GM18505 (cell line): ENCODE data around the gene FARP1.

ENCODE experiments used
- ATAC-seq: cut with Tn5 transposase; IDR thresholded peaks from one replicate; pipeline ENCODE4 v1.9.1; 2021; ENCODE audit not compliant: unreplicated experiment
- POLR2A ChIP-seq: IDR thresholded peaks from 4 replicates; pipeline ENCODE4 v1.6.1; 2011; ENCODE audit warnings: borderline replicate concordance; ENCODE audit not compliant: insufficient read depth, insufficient read length; ENCODE audit errors: extremely low read depth

FARP1 gene

DNA sequence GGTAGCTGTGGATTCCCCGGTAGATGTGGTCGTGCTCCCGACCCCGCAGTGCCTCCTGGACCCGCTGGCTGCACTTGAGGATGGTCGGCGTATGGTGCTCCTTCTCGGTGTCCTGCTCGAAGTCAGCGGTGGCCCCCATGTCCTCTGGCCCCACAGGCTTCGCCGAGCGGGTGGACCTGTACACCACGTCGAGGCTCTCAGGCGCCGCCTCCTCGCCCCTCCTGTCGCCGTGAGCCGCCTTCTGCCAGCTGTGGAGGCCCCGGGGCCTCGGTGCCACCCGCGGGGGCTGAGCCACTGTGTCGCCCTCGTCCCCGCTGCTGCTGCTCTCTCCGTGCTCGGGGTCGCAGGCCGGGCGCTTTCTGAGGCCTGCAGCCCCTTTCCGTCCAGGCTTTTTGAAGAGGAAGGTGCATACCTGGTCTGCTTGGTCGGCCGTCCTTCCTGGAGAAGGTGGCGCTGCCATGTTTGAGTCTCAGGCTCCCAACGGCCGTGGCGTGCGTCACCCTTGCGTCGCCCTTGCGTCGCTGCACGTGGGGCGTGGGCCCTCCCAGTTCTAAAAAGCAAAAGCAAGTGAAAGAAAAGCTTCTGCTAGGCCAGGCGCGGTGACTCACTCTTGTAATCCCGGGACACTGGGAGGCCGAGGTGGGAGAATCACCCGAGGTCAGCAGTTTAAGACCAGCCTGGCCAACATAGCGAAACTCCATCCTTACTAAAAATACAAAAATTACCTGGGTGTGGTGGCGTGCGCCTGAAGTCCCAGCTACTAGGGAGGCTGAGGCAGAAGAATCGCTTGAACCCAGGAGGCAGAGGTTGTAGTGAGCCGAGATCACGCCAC is 34.1 kb downstream of the FARP1 start, which contains the start of gene RNF113B:
TSS of gene RNF113B (minus strand) at position 493 of the 832 bp plus-strand sequence. CDS start at position 460, 33 bp downstream.
- ATAC-seq, result no peak

DNA sequence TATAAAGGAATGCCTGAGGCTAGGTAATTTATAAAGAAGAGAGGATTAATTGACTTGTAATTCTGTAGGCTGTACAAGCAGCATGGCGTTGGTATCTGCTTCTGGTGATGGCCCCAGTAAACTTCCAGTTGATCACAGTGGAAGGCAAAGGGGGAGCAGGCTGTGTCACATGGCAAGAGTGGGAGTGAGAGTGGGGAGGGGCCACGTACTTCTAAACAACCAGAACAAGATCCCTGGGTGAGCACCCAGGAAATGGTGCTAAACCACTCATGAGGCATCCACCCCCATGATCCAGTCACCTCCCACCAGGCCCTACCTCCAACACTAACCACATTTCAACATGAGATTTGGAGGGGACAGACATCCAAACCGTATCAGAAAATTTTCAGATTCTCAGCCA is 37.2 kb downstream of the FARP1 start:
- TF ChIP-seq POLR2A, result no peak
- ATAC-seq, result no peak

More for the DNA sequence above, 34.1 kb downstream of the FARP1 start, which contains the start of gene RNF113B:
- no peak for TF ChIP-seq POLR2A

DNA sequence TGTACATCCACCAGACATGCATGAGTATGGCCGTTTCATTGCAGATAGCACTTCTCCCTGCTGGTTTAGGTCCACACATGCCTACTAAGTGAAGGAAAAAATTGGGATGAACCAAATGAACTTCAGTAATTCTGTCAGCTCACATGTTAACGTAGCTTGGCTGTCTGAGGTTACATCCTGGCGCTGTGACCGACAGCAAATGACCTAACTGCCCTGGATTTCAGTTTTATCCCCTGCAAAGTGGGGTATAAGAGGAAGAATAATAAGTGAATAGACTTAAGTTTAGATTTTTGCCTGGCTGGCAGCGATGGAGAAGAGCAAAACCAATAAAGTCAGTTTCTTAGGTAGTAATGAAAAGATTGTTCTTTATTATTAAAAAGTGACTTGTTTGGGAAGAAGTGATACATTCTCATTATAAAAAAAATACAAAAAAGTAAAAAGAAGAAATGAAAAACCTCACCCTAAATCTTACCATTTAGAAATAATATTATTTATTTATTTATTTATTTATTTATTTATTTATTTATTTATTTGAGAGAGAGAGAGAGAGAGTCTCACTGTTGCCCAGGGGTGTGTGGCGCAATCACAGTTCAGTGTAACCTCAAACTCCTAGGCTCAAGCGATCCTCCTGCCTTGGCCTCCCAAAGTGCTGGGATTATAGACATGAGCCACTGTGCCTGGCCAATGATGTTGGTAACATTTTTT is 38.4 kb downstream of the FARP1 start:
- ATAC-seq, result no peak
- no peak for TF ChIP-seq POLR2A

DNA sequence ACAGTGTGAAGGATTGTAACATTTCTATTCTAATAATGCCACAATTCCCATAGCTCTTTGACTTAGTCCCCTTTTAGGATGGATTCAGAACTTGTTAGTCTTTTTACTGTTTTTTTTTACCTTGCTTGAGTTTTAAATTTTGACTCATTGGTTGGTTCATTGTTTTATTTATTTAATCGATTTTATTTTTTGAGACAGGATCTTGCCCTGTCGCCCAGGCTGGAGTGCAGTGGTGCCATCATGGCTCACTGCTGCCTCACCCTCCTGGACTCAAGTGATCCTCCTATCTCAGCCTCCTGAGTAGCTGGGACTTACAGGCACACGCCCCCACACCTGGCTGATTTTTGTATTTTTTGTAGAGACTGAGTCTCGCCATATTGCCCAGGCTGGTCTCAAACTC is 39.3 kb downstream of the FARP1 start:
- TF ChIP-seq POLR2A, result no peak
- no peak for ATAC-seq

DNA sequence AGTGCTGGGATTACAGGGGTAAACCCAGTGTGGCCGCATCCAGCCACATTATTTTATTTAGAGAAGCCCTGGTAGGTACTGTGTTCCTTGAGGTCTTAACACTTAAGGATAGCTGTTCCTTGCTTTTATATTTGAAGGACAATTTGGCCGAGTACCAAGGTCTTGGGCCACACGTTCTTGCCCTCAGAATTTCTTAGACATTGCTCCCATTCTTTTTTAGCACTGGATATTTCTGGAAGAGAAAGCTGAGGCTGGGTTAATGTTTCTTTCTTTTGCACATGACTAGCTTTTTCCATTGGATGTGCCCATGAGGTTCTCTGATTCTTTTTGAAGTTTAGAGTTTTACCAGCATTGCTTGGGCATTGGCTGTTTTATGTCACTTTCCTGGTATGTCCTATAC is 39.7 kb downstream of the FARP1 start:
- no peak for ATAC-seq
- TF ChIP-seq POLR2A, result no peak

DNA sequence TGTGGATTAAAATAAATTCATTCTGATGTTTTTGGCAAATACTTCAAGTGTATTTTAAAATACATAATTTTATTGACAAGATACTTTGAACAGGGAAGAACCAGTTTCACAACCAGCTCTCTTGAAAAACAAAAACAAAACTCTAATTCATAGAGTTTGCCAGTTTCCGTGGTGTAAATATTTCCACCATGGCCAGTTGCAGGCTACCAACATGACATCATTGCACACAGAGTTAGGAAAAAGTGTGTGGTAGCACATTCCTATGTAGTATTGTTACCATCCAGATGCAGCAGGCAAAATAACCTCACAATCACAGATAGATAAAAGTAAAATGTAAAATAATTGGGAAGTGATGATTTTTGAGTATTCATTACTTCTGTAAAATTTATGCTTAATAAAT is 41.9 kb downstream of the FARP1 start:
- no peak for TF ChIP-seq POLR2A
- no peak for ATAC-seq

DNA sequence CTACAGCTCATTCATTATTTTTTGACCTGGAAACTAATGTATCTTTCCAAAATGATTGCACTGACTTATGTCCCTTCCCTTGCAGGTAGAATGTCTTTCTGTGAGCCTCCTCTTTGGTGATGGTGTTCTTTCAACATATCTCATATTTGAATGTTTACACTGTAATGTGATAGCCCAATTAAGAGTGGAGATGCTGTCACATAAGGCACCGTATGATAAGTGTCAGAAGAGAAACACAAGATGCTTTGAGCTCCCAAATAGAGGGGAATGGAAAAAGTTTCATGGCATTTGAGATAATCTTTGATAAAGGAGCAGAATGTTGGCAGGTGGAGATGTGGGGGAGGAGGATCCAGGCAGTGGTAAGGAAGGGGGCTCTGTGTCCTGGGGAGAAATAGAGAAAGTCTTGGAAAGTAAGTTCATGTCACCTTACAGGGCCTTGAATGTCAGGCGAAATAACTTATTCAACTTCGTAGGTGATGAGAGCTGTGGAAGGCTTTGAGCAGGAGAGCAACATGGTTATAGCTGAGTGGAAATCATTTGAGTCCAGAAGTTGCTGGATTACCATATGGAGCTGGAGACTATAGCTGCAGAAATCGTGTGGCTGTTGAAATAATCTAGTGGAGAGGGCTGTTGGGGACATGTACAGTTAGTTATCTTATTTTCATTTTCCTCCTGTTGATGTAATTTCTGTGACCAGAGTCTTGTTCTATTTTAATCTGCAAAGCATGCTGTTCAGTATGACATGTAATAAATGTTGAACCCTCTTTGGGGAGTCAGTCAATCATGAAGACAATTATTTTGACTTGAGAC is 44.5 kb downstream of the FARP1 start:
- no peak for ATAC-seq
- no peak for TF ChIP-seq POLR2A

DNA sequence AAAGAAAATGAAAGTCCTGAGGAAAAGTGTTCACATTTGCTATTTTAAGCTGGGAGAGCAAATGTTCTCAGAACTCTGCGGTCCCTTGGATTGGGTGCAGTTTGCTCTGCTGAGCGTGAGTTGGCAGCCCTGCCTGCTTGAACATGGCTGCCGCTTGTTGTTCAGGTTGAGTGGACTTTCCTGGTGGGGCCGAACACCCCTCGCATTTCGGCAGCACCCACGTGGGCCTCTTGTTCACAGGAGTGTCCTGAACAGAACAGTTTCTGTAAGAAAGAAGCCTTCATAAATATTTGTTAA is 45.0 kb downstream of the FARP1 start:
- no peak for TF ChIP-seq POLR2A
- ATAC-seq, result no peak

DNA sequence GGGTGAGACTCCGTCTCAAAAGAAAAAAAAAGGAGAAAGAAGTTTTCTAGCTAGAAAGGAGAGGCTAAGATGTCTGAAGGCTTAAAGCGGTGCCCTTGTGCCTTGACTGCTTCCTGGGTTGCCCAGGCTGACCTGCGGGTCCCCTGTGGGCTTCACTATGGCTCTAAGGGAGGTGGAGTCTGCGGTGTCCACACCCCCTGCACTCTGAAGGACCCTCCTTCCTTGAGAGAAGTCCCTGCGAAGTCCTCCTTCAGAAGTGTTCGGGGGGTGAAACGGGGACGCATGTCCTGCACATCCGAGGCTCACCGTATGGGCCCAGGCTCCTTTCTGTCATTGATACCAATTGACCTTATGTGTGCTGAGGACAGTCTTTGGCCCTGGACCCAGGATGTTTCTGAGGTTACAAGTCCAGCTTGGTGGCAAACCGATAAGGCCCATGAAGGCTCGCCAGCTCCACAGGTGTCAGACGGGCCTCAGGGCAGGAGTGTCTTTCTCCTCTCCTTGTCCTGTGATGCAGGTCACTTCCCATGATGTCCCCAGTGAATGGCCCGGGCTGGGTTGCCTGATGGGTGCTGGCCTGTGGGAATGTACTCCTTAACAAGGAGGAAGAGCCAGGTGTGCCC is 45.8 kb downstream of the FARP1 start:
- TF ChIP-seq POLR2A, result no peak

DNA sequence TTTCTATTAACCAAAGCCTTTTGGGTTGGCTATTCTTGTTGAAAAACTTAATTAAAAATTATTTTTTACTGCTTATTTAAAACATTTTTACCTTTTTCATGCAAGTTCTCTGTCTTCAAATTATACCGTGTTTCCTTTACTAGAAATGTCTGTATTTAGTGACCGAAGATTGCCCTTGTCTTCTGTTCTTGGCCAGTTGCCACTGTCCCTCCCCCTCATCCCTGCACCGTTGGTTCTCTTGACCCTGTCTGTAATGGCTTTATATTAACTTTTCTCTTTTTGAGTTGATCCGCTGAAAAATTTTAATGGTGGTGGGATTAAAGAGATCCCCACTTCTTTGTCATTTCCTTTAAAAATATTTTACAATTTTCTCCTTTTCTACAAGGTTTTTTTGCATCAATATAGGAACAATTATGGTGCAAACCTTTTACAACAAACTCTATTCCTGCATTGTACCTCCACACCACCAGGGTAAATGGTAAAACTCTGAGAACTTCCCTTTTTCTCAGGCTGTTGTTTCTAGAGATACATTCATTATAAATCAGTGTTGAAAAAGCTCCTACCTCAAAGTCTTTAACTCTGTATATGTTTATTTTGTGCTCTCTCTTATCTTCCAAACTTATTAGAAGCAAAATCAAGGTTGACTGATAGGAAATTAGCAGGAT is 47.1 kb downstream of the FARP1 start:
- TF ChIP-seq POLR2A, result no peak
- ATAC-seq, result no peak

More for the DNA sequence above, 45.8 kb downstream of the FARP1 start:
- no peak for ATAC-seq

DNA sequence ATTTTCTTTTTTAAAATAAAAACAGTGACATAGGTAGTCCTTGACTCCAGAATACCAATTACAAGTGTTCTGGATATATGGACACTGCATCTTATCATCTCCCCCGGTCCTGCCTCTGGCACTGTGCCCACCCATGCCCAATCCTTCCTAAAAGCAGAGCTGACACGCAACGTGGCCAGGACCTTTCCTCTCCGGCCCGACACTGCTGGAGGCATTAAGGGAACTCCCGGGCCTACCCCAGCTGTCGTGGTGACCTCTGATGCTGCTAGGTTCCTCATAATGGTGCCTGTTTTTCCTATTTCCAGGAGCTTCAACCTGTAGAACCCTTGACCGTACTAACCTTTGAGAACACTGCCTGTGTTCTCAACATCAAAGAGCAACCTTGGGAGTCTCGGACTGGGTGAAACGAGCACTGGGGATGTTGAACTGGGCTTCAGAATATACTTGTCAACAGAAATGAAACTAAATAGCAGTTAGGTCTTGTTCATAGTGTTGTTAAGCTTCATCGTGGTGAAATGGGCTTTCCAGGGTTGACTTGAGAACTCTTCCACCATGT is 48.1 kb downstream of the FARP1 start:
- ATAC-seq, result no peak
- no peak for TF ChIP-seq POLR2A

DNA sequence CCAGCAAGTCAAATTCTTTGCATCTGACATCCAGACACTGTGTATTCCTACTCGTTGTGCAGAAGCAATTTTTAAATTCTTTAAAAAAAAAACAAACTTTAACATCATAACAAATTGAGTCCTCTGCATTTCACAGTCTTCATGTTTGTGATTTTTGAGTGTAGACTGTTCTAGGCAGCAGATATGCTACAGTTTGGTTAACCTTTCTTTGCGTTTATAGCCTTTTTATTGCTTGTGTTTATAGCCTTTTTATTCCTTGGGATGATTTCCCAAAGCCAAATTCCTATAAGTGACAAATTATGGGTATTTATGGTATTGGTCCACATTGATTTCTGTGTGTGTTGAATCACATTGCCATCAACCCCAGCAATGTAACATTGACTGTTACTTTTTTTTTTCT is 49.1 kb downstream of the FARP1 start:
- ATAC-seq, result no peak
- TF ChIP-seq POLR2A, result no peak

DNA sequence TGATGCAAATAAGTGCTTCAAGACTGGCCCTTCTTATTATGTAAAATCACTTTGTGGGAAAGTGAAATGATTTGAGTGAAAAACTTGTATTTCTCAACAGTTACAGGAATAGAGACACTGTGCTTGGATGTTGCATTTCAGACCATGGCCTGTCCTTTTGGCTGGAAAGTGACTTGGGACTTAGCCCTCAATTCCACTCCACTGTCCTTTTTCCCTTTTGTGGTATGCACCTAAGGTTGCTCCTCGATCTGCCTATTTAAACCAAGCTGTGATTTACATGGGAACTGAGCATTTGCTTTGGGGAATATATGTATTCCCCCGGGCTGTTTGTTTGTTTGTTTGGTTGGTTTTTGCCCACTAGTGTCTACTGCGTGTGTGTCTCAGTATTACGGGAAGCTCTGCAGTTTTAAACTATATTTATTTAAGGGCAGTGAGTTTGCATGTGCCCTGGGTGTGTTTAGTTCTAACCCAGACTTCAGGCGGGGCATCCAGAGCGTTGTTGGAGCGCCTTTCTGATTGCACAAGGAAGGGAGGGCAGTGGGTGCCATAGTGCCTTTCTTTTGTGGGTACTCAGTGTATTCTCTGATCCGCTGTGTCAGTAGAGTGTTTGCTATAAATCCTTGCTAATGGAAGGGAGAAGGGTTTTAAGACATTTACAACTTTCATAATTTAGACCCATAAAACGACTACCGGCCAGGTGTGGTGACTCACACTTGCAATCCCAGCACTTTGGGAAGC is 52.3 kb downstream of the FARP1 start:
- TF ChIP-seq POLR2A, result no peak
- ATAC-seq, result no peak
